ENCODE results near the gene KCNIP2.
A peak's percentile ranks its signal among the peaks of the same experiment; 100 is the strongest.
"Not testable (repeated sequence)": the region's sequence is repeated elsewhere in the genome, so short reads cannot be mapped to it uniquely, and the experiment has no call there.

The KCNIP2 gene

DNA sequence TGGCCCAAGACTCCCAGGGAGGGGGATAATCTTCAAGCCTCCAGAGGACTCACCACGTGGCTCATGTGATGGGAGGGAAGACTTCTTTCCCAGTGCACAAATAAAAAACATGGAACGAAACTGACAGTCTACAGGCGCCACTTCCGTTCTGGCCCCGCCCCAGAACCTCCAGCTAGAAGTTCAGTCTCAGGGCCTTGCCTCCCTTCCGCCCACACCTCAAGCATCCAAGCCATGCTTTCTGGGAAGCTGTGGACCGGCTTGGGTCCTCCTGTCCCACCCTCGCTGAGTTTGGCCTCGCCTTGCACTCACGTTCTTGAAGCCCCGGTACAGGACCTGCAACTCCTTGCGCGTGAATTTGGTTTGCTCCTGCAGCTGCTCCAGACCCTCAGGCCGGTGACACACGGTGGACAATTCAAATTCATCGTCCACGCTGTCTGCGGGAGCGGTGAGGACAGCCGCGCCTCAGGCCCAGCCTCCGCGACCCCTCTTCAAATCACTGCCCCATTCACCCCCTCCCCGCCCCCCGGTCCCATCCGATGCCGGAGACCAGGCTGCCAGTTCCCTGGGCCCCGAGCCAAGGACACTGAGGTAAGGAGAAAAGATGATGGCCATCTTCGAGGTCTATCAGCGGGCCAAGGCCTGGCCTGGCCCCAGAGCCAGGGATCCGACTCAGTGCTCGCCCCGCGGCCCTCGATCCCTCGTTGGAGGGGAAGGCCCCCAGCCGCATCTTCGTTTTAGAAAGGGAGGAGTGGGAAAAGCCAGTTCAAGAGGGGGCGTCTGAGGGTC, 14.6 kb downstream of the KCNIP2 start:
- DNase-seq (ENCODE audit: low read depth, low spot score), result no peak

DNA sequence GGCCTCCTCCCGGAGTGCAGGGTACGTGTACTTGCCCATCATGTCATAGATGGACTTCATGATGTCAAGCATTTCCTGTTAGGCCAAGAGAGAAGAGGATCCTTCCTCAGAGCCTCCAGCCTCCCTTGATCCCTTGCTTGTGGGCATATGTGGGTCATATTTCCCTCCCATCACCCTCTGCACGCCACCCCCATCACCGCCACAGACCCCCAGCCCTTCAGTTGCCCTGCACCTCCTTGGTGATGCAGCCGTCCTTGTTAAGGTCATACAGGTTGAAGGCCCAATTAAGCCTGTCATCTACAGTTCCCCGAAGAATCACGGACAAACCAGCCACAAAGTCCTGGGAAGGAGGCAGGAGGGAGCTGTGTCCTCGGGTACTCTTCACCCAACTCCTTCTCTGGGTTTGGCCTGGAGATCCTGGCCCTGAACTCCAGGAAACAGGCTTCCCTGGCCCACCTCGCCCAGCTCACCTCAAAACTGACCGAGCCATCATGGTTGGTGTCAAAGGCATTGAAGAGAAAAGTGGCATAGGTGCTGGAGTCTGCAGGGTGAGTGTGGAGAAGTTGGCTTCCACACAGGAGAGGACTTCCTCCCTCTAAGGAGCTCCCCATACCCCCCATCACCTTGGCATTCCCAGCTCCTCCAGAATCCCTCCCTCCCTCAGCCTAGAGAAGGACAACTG, 15.5 kb downstream of the KCNIP2 start:
- DNase-seq (ENCODE audit: low read depth, low spot score), result no peak

DNA sequence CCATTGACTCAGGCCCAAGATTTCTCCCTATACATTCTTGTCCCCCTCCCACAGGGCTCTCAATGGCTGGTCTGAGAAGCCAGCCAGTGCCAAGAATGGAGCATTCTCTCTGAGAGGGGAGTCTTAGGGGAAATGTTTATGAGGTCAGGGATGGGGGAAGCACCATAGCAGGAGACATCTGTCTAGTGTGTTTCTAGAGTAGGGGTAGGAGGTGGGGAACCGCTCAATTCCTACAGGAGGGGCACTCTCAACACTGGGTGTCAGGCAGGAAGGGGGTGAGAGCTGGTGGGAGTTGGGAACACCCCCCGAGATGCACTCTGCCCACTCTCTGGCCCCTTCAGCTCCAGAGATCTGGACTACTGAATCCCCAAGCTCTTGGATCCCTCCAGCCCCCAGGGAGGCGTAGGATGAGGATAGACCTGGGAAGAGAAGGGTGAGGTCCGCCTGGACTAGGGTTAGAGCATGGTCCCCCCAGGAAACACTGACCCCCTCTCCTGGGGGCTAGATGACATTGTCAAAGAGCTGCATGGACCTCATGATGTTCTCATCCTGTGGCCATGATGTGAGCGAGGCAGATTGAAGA, 16.7 kb downstream of the KCNIP2 start:
- no peak for DNase-seq (ENCODE audit: low read depth, low spot score)

DNA sequence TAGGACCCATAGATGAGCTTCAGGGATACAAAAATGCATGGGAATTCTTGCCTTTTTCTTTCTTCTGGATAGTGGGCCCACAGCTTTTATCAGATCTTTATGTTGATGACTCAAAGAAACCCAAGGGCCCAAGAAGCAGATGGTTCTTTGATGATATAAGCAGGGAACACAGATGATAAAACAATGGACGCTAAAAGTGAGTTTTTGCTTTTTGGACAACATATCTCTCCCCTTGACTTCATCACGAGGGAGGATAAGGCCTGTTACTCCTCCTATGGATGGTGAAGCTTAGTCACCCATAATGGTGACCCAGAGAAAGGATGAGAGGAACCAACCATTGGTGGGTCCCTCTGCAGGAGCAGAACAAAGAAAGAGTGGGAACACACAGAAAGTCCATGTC, 18.9 kb downstream of the KCNIP2 start:
- DNase-seq (ENCODE audit: low read depth, low spot score), result no peak

DNA sequence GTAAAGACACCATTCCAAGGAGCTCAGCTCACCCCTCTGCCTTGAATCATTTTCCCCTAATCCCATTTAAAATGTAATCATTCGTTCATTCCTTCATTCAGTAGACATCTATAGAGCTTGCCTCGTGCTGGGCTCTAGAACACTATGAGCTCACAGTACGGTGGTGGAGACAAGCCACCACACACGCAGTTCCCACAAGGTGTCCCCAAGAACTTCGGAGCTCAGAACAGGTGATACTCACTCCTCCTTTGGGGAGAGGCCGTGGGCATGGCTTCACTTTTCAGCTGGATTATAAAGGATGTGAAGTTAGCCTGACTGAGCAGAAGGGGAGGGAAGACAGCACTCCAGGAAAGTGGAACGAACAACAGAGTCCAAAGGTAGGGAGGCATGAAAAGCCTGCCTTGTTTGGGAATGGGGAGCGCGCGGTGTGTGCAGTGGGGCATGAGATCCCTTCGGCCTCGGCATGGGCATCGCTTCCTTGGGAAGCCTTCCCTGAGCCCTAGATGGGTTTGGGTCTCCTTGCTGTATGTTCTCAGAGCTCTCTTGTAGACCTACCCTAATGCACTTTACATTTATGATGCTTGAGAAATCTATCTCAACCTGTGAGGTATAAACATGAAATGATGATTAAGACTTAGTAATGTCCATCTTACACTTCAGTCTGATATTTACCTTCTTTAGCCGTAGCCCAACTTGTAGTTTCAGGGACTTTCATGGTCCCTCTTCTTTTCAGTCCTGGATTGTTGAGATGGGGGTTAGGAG, 24.5 kb downstream of the KCNIP2 start:
- no peak for DNase-seq (ENCODE audit: low read depth, low spot score)

DNA sequence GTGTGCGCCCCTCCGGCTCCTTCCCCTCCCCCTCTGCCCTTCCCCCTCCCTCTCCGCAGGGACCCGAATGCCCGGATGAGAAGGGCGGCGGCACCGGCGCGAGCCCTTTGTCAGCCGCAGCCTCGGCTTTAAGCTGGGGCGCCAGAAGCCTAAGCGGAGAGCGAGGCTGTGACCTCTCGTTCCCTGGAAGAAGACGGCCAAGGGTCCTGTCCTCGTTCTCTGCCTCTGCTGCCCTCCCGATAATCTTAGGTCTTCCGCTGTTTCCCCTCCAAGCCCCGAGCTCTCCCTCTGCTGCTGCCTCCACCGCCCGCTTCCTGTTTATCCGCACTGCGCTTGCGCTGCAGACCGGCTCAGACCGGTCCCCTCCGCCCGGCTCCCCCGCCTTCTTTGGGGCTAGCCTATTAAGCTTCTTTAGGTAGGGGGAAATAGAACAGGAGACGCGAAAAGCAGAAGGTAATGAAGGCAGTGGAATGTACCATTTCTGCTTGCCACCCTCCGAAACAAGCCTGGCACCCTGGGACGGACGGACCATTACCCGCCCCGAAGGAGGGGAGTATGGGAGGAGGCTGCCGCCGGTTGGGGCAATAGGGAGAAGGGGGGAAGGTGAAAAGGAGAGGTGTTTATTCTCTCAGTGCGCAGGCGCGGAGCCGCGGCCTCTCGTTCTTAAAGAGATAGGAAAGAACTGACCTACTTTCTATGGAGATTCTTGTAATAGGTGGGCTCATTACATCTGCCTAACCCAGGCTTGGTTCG, 25.3 kb downstream of the KCNIP2 start, which contains the start of gene OGA:
Gene OGA, minus strand, starts transcription at position 326 of the 753 bp plus-strand sequence. CDS start 422 bp downstream, outside the sequence.
- peak; percentile 100 for DNase-seq (ENCODE audit: low read depth, low spot score)

DNA sequence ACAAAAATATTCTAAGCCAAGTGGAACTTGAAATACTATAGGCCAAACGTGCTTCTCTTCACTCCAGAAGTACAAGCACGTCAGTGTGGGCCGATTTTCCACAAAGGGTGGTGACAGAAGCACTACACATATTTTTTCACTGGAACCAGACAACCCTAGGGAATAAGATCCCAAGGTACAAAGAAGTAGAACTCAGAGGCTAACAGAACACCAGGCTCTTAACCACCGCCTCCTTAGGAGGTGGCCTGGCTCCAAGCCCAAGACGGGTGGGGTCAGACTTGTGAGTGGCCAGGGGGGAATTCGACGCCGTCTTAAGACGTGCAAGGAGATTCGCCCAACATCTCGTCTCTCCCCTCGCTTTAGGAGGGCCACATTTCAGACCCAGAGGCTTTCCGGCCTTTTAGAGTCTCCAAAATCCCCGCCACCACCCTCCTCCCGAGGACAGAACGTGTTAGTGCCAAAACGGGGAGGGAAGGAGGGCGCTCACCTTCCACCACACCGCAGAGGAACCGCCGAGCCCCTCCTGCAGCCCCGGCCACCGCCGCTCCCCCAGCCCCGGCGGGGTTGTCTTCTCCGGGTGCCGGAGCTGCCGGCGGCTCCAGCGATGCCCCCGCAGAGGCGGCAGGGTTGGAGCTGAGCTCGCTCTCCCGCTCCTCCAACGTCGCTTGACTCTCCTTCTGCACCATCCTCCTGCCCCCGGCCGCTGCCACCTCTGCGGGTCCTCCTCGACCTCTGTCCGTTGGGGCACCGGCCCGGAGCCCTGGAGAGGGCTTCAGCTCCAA, 26.1 kb downstream of the KCNIP2 start:
- DNase-seq (ENCODE audit: low read depth, low spot score), result peak; percentile 96

DNA sequence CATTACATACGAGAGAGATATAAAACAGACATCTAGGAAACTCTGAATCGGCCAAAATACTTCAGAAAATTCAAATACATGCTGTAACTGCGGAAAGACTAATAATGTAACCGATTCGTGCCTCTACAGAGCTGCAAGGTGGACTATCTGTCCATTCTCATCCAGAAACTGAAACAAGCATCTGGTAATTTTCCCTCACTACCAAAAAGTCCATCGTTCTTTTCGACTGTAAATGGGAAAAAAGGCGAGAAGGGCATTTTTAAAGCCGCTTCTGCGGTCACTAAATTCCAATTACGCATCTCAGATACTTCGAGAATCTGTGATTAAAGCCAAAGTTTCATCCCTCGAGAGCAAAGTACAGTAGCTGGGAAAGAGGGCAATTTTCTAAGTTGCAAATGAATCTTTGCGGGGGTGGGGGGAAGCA, 26.7 kb downstream of the KCNIP2 start:
- DNase-seq (ENCODE audit: low read depth, low spot score), result no peak

DNA sequence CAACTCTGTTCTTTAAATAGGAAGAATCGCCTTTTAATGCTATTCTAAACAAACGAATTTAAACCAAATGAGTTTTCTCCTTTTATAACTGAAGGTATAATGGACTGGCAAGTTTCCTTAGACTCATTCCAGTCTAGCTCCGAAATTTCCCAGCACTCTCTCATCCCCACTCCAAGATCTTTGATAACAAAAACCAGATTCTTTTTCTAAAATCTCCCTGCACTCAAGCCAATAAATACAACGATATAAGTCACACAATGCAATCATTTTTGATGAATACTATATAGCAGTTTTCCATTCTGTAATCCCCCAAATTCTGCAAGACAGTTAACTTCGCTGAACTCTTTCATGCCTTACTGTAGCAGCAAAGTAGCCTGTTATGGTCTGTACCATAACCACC, 27.2 kb downstream of the KCNIP2 start:
- peak; percentile 16 for DNase-seq (ENCODE audit: low read depth, low spot score)

DNA sequence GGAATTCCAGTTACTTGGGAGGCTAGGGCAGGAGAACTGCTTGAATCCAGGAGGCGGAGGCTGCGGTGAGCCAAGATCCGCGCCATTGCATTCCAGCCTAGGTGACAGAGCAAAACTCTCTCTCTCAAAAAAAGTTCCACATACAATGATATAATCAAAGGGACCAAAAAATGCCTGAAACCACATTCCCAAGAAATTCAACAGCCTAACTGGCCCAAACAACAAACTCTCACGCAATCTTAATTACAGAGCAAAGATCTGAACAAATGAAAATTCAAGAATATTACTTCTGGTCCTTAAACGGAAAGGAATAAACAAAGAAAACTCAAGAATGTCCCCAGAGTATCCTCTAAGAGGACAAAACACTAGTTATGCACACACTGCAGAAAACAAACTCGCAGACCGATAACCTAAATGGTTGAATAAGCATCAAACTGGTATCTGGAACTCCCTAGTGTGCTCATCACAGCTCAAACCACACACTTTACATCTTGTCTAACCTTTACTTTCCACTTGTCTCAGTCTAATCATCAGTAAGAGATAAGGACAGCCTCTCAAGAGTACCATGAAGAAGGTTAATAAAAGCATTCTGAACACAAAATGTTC, 29.0 kb downstream of the KCNIP2 start:
- DNase-seq (ENCODE audit: low read depth, low spot score), result peak; percentile 68

DNA sequence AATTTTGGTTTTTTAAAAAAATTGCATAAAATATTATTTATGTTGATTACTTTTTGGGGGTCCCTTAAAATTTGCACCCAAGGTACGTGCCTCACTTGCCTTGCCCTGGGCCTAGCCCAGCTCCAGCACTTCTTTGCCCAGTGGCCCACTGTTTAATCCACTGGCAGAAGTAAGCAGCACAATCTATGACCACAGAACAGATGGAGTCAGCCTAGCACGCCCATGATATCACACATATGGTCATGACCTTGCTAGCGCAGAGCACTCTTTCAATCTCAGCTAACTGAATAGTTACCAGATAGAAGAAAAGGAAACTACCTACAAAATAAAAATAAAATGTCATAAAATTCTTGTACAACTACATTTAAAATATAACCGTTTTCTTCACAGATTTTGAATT, 31.0 kb downstream of the KCNIP2 start:
- no peak for DNase-seq (ENCODE audit: low read depth, low spot score)

DNA sequence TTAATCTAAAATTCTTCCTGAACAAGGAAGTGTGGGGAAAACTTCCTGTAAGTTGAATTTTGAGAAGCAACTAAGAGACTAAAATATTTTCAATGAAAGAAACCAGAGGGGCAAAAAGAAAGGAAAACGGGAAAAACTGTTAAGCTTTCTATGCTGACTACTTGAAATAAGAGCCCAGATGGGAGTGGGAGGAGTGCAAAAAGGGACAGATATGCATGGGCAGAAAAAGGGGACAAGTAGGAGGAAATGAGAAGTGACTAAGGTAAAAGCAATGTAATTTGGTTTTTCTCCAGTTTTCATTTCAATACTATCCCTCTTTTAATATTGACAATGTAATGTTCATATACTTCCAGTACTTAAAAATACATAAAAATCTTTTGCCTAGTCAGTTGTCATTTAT, 36.4 kb downstream of the KCNIP2 start:
- DNase-seq (ENCODE audit: low read depth, low spot score), result no peak

DNA sequence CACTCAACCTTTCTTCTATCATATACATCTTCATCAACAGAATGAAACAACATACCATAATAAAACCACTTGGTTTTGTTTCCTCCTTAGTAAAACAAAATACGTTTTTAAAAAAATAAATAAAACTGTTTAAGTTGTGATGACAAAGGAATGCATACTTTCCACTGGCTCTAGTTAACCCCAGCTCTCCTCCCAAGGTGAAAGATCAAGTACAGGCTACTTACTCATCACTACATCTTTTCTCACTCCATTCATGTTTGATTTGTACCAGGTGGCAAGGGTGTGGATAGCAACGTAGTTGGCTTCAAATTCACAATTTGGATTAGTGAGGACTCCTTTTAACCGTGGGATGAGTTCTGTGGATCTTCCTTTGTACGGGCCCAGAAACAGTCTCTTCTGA, 40.1 kb downstream of the KCNIP2 start:
- no peak for DNase-seq (ENCODE audit: low read depth, low spot score)

DNA sequence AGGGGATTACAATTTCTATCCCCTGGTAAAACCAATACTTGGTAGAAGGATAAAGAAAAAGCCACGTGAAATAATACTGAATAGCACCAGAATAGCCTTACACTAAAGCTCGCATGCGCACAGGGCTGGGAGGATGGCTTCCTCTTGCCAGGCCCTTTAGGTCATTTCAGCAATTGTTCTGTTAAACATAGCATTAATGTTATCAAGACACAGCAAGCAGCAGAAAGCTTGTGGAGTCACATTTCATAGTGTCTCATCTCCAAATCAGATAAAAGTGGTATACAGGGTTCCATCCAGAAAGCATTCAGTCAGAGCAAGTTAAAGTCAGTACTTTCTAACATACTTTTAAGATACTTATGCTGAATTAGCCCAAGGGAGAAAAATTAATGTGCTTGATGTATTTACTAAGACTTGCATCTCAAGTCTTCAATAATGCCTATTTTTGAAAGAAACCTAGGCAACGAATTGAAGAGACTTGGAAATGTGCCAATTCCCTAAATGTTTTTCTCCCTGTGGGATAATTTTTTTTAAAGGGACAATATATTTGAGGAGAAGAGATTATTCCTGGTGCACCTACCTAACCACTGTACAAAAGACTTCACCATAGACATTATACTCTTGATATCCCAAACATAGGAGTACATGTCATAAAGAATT, 46.1 kb downstream of the KCNIP2 start:
- no peak for DNase-seq (ENCODE audit: low read depth, low spot score)

DNA sequence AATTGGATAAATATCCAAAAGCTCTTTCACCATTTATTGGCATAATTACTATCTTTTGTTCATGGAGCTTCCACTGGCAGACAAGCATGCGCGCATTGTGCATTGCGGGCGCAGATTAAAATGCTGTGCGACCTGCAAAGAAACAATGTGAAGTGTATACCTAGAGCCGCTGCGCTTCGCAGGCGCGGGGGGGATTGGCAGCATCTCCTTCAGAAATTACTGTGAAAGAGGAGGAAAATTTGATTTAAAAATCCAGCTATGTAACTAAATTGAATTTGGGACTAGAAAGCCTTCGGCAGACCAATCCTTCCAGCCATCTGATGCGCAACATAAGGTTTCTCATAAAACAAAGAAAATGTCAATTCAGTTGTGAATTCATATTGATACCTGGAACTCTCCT, 50.1 kb downstream of the KCNIP2 start:
- DNase-seq (ENCODE audit: low read depth, low spot score), result no peak

DNA sequence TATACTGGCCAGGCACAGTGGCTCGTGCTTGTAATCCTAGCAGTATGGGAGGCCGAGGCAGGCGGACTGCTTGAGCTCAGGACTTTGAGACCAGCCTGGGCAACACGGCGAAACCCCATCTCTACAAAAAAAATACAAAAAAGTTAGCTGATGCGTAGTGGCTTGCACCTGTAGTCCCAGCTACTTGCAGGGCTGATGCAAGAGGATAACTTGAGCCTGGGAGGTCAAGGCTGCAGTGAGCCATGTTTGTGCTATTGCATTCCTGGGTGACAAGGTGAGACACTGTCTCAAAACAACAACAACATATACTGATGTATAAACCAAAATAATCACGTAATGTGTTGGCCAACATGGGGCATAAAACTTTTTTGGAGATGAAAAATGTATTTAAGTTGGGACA, 53.9 kb downstream of the KCNIP2 start:
- no peak for DNase-seq (ENCODE audit: low read depth, low spot score)

DNA sequence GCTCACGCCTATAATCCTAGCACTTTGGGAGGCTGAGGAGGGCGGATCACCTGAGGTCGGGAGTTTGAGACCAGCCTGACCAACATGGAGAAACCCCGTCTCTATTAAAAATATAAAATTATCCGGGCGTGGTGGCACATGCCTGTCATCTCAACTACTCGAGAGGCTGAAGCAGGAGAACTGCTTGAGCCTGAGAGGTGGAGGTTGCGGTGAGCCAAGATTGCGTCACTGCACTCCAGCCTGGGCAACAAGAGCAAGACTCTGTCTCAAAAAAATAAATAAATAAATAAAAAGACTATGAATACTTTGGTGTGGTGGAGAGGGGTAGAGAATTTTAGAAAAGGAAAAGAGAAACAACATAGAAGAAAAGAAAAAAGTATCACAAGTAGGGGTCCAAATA, 54.4 kb downstream of the KCNIP2 start:
- DNase-seq (ENCODE audit: low read depth, low spot score), result not testable (repeated sequence)

DNA sequence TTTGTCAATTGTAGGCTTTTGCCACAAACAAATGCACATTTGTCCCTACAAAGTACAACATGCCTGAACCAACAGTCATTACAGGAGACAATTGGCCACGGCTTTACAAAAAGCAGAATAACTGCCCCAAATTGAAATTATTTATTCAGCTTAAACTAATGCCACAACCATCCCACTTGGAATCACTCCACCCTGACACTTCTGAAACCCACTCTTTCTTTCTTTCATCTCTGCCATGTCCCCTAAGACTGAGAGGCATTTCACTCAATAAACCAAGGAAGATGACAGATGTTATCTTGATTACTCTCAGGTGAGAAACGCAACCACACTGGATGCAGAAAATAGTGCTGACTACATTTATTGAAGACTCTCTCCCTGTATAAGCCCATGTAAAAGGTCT, 57.8 kb downstream of the KCNIP2 start:
- no peak for DNase-seq (ENCODE audit: low read depth, low spot score)

DNA sequence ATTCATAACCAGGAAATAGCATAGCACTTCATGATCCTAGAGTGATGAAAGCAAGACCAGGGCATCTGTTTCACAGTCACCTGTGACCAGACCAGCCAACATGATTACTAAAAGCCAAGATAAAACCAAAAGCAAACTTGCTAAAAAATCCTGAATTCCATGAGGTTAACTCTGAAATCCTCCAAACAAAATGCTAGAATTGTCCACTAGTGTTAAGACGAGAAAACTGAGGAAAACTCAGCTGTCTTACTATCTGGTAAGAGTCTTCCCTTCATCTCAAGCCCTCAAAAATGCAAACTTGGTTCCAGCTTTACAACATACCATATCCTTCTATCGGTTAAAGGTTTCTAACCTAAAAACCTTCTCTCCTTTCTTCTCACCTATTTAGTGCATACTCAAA, 59.0 kb downstream of the KCNIP2 start:
- no peak for DNase-seq (ENCODE audit: low read depth, low spot score)

DNA sequence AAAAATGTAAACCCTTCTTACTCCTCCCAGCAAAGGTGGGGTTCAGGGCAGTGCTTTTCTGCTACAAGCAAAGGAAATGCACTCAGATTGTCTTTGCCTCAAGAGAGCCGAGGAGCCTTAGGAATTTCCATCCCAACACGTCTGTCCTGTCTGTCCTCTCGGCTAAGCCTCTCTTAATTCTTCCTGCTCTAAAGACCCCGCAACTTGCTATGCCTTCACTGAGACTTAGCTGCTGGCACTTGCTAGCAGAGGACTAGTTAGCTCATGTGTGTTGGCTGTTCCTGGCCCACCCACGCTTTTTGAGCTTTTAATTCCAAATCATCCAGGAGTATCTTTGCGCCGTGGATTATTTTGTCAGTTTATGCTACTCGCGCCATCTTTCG, 59.9 kb downstream of the KCNIP2 start:
- no peak for DNase-seq (ENCODE audit: low read depth, low spot score)
